HG03460 (cell line): Measurements from ENCODE around the gene RAB39A.

Experiments used
- ATAC-seq: cut with Tn5 transposase; IDR thresholded peaks from one replicate; pipeline ENCODE4 v1.9.1; 2021; ENCODE audit not compliant: unreplicated experiment

The RAB39A gene

DNA sequence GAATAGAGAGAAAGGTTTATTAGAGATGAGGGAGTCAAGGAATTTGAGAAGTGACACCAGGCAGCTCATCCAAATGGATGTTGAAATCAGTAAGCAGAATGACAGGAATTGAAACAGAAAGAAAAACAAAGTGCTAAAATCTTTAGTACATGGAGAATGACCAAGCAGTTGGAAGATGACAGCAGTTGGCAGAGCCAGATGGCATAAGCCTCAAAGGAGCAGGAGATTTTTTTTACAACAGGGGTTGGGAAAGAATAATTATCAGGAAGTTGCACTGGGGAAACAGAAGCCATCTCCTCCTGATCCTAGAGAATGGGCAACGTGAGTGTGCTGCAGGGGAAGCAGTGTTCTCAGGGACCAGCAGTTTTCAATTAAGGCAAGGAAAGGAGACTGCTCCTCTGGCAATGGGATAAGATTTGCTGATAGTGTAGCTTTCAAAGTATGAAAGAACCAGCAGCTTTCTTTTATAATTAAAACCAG lies 28.9 kb downstream of the RAB39A start:
- ATAC-seq = no peak

DNA sequence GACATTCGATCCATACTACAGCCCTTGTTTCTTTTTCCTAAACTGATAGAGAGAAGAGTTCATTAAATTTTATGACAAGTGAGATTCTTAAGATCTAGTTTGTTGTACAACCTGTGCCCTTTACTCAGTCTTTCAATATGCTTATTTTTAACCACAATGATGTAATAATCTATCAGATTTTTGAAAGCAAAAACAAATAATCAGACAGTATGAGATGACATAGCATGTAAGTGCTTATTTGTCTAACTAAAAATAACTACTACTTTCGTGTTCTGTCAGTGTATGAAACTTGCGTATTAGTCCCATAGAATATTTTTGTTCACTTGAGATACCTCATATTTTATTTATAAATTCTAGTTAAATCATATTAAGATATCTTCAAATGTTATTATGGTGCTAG lies 33.2 kb downstream of the RAB39A start:
- ATAC-seq = no peak

DNA sequence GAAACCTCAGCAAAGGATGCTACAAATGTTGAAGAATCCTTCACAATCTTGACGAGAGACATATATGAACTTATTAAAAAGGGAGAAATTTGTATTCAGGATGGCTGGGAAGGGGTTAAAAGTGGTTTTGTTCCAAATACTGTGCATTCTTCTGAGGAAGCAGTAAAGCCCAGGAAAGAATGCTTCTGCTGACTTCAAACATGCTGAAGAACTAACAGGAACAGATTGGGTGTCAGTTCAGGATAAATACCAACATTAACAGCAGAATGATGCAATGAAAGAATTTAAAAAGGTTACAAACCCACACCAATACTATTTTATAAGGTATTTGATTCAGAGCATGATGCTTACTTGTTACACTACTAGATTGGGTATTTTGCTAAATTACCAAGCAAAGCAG lies 33.9 kb downstream of the RAB39A start:
- no peak for ATAC-seq

DNA sequence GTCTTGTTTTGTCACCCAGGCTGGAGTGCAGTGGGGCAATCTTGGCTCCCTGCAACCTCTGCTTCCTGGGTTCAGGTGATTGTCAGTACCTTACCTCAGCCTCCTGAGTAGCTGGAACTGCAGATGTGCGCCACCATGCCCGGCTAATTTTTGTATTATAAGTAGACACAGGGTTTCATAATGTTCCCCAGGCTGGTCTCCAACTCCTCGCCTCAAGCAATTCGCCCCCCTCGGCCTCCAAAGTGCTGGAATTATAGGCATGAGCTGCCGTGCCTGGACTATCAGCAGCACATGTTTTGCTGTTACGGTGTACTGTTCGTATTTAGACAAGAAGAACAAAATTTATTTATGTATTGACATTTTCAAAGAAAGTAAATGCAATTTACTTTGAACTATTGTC lies 34.8 kb downstream of the RAB39A start:
- ATAC-seq = no peak

DNA sequence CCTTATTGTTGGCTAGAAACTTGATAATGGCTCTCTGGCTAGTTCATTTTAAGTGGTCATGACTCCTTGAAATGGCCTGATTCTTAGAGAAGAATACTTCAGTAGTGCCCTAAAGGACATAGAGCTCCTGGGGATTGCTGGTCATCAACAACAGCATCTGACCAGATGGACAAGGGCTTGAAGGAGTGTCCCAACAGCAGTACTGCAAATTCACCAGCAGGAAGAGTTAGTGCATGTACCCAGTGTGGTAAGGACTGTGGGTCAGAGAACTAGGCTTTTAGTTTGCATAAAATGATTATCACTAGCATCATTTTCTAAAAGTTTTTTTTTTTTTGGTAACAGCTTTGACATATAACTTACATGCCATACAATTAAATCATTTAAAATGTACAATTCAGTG lies 41.0 kb downstream of the RAB39A start:
- no peak for ATAC-seq

DNA sequence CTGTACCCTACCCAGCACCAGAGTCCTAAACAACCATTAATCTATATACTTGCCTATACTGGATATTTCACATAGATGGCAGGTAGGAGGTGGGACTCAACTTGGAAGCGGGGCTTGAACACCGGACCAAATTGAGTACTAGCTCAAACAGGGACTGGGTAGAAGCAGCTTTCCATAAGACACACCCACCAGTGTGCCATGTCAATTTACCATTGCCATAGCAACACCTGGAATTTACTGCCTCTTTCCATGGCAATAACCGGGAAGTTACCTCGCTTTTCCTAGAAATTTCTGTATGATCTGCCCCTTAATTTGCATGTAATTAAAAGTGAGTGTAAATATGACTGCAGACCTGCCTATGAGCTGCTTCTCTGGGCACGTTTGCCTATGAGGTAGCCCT lies 41.8 kb downstream of the RAB39A start:
- ATAC-seq = no peak

DNA sequence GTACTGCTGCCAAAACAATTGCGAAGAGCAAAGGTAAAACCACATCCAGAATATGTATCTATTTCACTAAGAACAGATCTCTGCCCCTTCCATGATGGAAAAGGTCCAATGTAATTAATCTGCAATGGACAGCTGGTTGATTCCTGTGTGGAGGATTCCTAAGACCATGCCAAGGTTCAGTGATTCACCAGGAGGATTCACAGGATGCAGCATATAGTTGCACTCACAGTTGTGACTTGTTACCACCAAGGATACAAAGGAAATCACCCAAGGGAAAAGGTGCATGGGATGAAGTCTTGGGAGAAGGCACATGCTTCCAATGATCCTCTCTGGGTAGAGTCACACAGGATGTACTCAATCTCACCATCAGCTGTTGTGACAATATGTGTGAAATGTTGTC lies 45.4 kb downstream of the RAB39A start:
- ATAC-seq = no peak

DNA sequence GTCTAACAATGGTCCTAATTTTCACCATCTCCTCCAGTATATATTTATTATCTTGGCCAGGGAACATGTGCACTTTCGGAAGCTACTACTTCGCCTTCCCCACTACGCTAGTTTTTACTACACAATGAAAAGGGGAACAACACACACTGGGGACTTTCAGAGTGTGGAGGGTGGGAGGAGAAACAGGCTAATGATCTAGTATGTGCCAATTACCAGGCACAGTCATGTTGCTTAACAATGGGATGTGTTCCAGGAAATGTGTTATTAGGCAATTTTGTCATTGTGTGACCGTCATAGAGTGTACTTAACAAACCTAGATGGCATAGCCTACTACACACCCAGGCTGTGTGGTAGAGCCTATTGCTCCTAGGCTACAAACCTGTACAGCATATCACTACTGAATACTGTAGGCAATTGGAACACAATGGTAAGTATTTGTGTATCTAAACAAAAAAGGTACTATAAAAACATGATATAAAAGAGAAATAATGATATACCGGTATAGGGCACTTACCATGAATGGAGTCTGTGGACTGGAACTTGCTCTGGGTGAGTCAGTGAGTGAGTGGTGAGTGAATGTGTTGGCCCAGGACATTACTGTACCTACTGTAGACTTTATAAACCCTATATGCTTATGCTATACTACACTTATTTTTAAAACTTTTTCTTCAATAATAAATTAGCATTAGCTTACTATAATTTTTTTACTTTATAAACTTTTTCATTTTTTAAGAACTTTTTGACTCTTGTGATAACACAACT lies 60.3 kb downstream of the RAB39A start:
- no peak for ATAC-seq

DNA sequence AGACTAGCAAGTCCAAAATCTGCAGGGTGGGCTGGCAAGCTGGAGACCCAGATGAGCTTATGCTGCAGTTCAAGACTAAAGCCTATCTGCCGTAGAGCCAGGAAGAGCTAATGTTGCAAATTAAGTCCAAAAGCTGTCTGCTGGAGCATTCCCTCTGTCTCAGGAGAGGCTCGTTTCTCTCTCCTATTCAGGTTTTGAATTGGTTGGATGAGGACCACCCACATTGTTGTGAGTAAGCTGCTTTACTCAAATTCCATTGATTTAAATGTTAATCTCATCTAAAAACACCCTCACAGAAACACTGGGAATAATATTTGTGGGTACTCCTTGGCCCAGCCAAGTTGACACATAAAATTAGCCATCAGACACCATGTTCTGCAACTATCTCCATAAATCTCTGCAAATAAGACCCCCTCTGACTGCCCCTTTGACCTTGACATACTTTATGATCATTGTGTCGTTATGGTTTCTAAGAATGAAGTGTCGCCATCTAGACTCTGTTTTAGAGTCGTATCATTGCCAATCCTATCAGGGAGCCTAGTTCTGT lies 63.7 kb downstream of the RAB39A start:
- no peak for ATAC-seq

DNA sequence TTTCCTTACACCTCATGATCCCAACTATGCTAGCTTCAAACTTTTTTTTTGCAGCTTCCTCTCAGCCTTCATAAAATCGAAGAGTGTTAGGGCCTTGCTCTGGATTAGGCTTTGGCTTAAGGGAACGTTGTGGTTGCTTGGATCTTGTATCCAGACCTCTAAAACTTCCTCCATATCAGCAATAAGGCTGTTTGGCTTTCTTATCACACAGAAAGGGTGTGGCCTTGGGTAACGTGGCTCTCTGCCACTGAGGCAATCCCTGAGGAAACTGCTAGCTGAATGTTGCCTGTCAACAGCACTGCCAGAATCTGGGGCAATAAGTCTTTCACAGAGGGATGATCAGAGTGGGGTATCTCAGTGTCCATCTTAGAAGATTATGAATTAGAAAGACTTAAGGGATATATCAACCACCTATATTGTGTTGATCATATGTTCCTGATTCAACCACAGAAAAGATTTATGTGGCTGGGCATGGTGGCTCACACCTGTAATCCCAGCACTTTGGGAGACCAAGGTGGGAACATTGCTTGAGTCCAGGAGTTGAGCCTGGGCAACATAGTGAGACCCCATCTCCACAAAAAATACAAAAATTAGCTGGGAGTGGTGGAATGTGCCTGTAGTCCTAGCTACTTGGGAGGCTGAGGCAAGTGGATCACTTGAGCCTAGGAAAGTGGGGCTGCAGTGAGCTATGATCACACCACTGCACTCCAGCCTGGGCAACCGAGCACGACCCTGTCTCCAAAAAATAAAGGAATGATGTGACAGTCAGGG lies 67.9 kb downstream of the RAB39A start:
- no peak for ATAC-seq

DNA sequence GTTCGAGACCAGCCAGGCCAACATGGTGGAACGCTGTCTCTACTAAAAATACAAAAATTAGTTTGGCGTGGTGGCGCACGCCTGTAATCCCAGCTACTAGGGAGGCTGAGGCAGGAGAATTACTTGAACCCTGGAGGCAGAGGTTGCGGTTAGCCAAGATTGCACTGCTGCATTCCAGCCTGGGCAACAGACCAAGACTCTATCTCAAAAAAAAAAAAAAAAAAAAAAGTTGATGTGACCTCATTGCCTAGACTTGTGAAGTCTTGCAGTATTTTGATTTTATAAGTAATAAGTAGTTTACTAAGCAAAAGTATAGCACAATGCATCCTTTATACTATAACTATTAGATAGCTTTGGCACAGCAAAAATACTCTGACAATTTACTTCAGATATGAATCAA lies 70.5 kb downstream of the RAB39A start:
- no peak for ATAC-seq

DNA sequence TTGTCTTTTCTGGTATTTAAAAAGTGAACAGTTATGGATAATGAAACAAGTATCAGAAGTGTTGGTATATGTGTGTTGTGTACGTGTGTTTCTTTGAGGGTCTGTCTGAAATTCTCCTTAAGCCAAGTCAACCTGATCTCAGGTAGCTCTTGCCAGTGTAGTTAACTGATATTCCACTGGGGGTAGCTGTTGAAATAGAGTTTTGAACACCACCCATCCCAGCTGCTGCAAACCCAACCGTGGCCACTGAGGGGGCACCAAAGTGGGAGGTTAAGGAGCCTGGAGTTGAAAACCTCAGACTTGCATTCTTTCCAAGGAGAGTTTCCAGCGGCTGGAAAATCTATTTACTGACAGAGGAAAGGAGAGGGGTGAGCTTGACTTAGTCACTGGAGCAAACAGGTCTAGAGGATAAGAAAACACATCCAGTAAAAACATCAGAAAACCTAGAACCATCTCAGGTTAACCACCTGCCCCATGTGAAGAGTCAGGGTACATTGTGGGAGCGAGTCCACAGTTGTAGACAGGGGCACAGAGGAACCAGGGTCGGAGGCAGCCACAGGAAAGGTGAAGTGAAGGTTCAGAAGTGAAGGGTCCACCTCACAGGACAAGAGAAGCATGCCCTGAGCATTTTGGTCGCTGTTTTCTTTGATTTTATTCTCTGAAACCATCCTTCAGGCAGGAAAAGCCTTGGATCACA lies 71.7 kb downstream of the RAB39A start:
- ATAC-seq = peak; percentile 86

DNA sequence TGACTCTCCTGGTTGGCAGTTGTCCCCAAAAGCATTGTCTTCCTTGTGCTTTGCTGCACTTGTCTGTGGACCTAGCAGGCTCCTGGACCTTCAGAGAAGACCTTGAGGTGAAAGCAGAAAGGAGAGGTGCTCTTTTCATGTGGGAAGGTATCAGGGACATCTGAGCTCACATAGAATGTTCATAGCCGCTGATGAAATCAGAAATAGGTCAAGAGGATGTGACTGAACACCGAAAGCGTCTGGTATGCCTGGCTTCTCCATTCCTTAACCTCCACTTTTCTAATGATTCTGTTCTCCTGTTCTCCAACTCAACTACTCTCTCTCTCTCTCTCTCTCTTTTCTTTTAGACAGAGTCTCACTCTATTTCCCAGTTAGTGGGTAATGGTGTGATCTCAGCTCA lies 74.2 kb downstream of the RAB39A start:
- no peak for ATAC-seq

DNA sequence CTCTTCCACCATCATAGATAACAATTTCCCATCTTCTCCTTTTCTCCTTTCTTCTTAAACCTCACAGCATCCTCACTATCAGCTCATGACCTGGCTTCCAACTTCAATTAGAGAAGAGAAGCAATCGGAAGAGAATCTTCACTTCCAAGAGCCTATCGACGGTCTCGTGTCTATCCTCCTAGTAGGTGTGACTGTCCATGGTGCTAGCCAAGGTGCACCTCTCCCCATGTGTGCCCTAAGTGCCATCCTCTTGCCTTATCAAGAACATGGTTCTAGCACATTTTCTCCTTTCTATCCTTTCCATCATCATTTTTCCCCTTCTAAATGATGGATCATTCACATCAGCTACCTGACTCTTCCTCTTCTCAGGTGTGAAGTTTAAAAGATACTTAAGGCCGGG lies 75.4 kb downstream of the RAB39A start:
- ATAC-seq = no peak

DNA sequence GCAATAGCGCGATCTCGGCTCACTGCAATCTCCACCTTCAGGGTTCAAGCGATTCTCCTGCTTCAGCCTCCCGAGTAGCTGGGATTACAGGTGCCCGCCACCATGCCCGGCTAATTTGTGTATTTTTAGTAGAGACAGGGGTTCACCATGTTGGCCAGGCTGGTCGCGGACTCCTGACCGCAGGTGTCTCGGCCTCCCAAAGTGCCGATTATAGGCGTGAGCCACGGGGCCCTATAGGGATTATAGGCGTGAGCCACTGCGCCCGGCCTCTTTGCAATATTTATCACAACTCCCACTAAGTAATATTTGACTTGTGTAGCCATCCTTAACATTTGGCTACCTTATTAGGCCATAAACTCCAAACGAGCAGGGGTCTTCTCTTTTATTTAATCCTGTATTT lies 79.6 kb downstream of the RAB39A start:
- no peak for ATAC-seq

DNA sequence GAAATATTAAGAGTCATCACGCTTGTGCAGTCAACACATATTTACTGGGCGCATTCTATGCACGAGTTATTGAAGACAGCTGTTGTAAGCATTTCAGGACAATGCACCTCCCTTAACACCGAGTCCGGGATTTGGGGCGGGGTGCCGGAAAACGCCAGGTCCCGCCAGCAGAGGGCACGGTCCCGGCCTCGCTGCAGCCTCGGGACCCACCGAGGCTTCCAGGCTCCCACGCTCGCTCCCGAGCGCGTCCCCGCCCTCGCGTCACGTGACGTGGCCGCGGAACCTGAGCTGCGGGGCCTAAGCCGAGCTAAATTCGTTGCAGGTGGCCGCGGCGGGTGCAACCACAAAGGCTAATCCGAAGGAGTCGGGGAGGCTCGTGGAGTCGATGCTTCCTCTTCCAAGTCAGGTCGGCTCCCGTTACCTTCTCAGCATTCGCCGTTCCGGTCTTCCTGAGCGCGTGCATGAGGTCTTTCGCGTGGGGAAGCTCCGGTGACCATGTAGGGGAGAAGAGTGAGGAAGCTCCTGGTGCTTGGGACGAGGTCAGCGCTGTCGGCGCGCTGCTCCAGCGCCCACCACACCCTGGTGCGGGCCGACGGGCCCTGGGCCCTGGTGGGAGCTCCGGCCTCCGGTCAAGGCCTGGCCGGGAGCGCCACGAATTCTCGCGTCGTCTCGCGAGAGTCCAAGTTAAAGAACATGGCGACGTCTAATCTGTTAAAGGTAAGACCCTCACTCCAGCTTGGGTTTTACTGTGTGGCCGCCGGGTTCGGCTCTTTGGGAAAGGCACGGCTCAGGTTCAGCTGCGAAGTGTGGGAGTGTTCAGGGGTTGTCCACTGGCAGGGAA lies 80.6 kb downstream of the RAB39A start, which contains the start of gene CUL5:
TSS of gene CUL5 (plus strand) at position 243 of the 841 bp plus-strand sequence. CDS start at position 694, 451 bp downstream.
- peak; percentile 90 for ATAC-seq

DNA sequence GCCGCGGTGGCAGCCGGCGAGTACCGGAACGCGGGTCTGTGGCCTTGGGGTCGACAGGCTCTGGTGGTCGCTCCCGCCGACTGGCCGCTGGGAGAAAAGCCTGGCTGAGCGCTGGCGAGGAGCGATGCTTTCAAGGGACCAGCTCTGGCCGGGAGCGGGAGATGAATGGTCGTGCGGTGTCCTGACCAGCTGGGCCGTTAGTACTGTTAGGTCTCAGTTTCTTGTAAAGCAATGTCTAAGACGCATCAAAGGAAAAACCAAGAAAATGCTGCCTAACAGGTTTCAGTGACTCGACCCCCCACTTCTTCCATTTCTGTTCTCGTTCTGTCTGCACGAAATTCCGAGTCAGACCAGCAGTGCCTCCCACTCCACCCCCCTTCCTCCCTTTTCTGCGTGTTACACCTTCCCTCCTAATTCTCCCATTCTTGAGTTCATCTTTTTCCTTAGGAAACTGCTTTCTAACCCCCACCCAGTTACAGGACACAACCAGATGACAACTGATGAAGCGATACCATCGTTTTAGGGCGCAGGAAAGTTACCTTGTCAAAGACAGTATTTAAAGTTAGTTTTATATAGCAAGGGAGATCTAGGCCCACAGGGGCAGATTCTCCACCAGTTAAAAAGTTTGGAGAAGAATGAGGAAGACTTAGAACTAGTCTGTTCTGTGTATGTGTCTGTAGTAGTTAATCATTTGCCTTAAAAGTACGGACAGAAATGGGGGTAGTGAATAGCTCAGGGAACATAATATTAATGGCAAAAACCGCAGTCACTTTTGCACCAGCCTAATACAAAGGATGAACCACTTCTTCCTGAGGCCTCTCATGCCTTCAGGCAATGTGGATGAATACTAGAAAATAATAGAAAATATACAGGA lies 81.5 kb downstream of the RAB39A start:
- no peak for ATAC-seq

DNA sequence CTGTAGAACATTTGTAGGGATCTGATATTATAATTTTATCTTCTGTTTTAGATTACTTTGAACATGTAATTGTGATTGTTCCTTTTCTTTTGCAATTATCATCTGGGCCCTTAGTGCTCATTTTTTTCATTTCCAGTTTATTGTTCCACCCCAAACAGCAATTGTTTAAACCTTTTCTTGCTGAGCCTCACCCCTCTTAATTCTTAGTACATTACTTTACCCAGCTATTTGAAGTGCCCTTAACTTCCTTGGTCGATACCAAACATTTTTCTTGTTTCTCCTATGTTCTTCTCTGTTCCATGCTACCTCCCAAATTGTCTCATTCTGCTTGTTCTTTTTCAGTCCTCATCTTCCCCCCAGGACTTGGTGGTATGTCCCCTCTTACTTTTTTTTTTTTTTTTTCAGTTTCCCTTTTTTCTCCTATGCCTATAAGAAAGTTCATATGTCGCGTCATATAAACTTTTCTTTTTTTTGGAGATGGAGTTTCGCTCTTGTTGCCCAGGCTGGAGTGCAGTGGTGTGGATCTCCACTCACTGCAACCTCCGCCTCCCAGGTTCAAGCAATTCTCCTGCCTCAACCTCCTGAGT lies 84.0 kb downstream of the RAB39A start:
- ATAC-seq = no peak
